ENCODE data around the gene SMIM28. TPM values are rescaled to one million over a fixed set of nuclear protein-coding genes. Genes with fewer than 3 reads are reported as not detected.

The SMIM28 gene
- total RNA-seq: not detected

DNA sequence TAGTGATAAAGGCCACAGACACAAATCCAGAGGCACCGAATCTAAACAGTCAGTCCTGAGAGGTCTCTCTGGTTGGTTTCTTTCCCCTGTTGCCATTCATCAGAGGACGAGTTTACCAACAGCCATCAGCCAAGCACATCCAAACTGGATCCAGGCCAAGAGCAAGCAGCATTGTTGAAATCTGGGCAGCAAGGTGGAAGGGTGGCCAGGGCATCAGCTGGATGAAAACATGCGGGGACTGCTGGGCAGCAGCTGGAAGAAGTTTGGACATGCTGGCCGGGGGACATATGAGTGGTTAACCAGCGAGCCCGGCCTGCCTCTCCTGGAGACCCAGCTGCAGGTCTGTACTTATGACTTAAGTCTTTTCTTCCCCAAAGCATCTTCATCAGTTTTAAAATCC, at the start of gene SMIM28:
Gene SMIM28, plus strand, starts transcription at position 62 of the 400 bp plus-strand sequence. Its CDS starts 168 bp downstream, at position 230.
- Mint-ChIP-seq H3K4me3 (no peak within 1 kb of the TSS), H3K4me1 (no peaks in the 10 kb centered on the region), H3K27me3 (no peaks in the 10 kb centered on the region), H3K9me3 (no peaks in the 10 kb centered on the region), H3K27ac (no peak within 1 kb of the TSS), H3K36me3 (no peaks in the 10 kb centered on the region)
- no peak for DNase-seq

DNA sequence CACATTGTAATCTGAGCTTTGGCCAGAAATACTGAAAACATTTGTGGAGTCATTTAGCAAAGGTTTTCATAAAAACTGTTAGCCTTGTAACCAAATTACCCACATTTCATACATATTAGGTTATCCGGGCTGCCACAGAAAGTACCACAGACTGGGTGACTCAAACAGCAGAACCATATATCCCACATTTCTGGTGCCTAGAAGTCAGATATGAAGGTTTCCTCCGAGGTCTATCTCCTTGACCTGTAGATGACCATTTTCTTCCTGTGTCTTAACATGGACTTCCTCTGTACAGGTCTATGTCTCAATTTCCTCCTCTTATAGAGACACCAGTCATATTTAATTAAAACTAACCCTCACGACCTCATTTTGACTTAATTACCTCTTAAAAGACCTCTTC, 49.5 kb upstream of the SMIM28 start:
- Mint-ChIP-seq H3K4me3 (no peak overlapping the region), H3K27me3 (no peaks in the 10 kb centered on the region), H3K27ac (no peak overlapping the region), H3K9me3 (no peaks in the 10 kb centered on the region), H3K36me3 (no peaks in the 10 kb centered on the region), H3K4me1 (no peaks in the 10 kb centered on the region)
- no peak for DNase-seq

GRCh38 chr6:138330763-138331162, 46.9 kb upstream of the SMIM28 start:
- peaks cover 6% of the 10 kb centered on the region for H3K27me3 Mint-ChIP-seq
- H3K27ac Mint-ChIP-seq: no peak overlapping the region
- no peaks in the 10 kb centered on the region for H3K9me3 Mint-ChIP-seq

DNA sequence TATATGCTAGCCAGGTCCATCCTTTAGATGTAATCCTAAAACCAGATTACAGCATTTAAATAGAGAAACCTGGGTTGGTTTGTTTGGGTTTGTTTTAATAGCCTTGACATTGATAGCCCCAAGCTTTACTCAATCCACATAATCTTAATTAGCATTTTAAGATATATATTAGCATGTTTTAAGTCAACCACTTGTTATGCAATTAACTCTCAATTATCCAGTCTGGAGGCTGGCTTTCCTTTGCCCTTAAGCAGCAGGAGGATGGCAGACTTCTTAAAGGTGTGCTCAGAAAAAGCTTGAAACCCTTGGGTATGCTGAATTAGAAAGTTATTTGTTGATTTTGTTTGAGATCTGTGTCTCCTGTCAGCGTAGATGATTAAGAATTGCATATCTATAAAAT, 46.3 kb upstream of the SMIM28 start:
- no peak for DNase-seq
- H3K27me3 Mint-ChIP-seq: peaks cover 8% of the 10 kb centered on the region
- H3K9me3 Mint-ChIP-seq: no peaks in the 10 kb centered on the region
- no peaks in the 10 kb centered on the region for H3K36me3 Mint-ChIP-seq
- no peak overlapping the region for H3K4me3 Mint-ChIP-seq
- H3K27ac Mint-ChIP-seq: no peak overlapping the region
- H3K4me1 Mint-ChIP-seq: no peaks in the 10 kb centered on the region

More at GRCh38 chr6:138330763-138331162, 46.9 kb upstream of the SMIM28 start:
- DNase-seq: no peak
- Mint-ChIP-seq H3K4me1 (no peaks in the 10 kb centered on the region), H3K4me3 (no peak overlapping the region), H3K36me3 (no peaks in the 10 kb centered on the region)

- no peaks in the 10 kb centered on the region for H3K36me3 Mint-ChIP-seq
- DNase-seq: no peak
- H3K9me3 Mint-ChIP-seq: no peaks in the 10 kb centered on the region
- no peak overlapping the region for H3K27ac Mint-ChIP-seq
- H3K27me3 Mint-ChIP-seq: peaks cover 8% of the 10 kb centered on the region
- no peaks in the 10 kb centered on the region for H3K4me1 Mint-ChIP-seq
- no peak overlapping the region for H3K4me3 Mint-ChIP-seq
Measured at GRCh38 chr6:138331984-138332383, 45.7 kb upstream of the SMIM28 start.

DNA sequence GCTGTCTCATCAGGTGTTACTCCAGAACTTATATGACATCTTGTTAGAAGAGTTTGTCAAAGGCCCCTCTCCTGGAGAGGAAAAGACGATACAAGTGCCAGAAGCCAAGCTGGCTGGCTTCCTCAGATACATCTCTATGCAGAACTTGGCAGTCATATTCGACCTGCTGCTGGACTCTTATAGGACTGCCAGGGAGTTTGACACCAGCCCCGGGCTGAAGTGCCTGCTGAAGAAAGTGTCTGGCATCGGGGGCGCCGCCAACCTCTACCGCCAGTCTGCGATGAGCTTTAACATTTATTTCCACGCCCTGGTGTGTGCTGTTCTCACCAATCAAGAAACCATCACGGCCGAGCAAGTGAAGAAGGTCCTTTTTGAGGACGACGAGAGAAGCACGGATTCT, 43.7 kb upstream of the SMIM28 start:
- Mint-ChIP-seq H3K27me3 (peaks cover 12% of the 10 kb centered on the region), H3K27ac (no peak overlapping the region), H3K9me3 (no peaks in the 10 kb centered on the region), H3K4me1 (no peaks in the 10 kb centered on the region), H3K4me3 (no peak overlapping the region), H3K36me3 (no peaks in the 10 kb centered on the region)
- no peak for DNase-seq

- Mint-ChIP-seq H3K36me3 (no peaks in the 10 kb centered on the region), H3K4me3 (no peak overlapping the region)
Measured at GRCh38 chr6:138334963-138335362, 42.7 kb upstream of the SMIM28 start.

DNA sequence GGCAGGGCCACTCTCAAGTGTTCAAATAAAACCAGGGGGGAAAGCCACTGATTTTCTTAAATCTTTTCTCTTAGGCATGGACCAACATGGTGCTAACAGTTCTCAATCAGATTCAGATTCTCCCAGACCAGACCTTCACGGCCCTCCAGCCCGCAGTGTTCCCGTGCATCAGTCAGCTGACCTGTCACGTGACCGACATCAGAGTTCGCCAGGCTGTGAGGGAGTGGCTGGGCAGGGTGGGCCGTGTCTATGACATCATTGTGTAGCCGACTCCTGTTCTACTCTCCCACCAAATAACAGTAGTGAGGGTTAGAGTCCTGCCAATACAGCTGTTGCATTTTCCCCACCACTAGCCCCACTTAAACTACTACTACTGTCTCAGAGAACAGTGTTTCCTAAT, 41.5 kb upstream of the SMIM28 start:
- H3K27me3 Mint-ChIP-seq: peaks cover 17% of the 10 kb centered on the region
- no peaks in the 10 kb centered on the region for H3K9me3 Mint-ChIP-seq
- DNase-seq: no peak
- no peaks in the 10 kb centered on the region for H3K4me1 Mint-ChIP-seq
- H3K27ac Mint-ChIP-seq: no peak overlapping the region
- no peak overlapping the region for H3K4me3 Mint-ChIP-seq
- no peaks in the 10 kb centered on the region for H3K36me3 Mint-ChIP-seq

More at GRCh38 chr6:138334963-138335362, 42.7 kb upstream of the SMIM28 start:
- Mint-ChIP-seq H3K4me1 (no peaks in the 10 kb centered on the region), H3K9me3 (no peaks in the 10 kb centered on the region), H3K27me3 (peaks cover 12% of the 10 kb centered on the region), H3K27ac (no peak overlapping the region)
- no peak for DNase-seq

- Mint-ChIP-seq H3K9me3 (no peaks in the 10 kb centered on the region), H3K36me3 (no peaks in the 10 kb centered on the region), H3K27me3 (peaks cover 17% of the 10 kb centered on the region), H3K27ac (no peak overlapping the region), H3K4me3 (no peak overlapping the region), H3K4me1 (no peaks in the 10 kb centered on the region)
- no peak for DNase-seq
Measured at GRCh38 chr6:138337076-138337475, 40.6 kb upstream of the SMIM28 start.

GRCh38 chr6:138339024-138339423, 38.7 kb upstream of the SMIM28 start:
- Mint-ChIP-seq H3K4me3 (no peak overlapping the region), H3K9me3 (no peaks in the 10 kb centered on the region), H3K27me3 (peaks cover 17% of the 10 kb centered on the region)

GRCh38 chr6:138341176-138341575, 36.5 kb upstream of the SMIM28 start:
- Mint-ChIP-seq H3K27me3 (peaks cover 9% of the 10 kb centered on the region), H3K36me3 (no peaks in the 10 kb centered on the region), H3K9me3 (no peaks in the 10 kb centered on the region), H3K4me3 (no peak overlapping the region), H3K4me1 (no peaks in the 10 kb centered on the region), H3K27ac (no peak overlapping the region)
- DNase-seq: no peak

More at GRCh38 chr6:138339024-138339423, 38.7 kb upstream of the SMIM28 start:
- Mint-ChIP-seq H3K36me3 (no peaks in the 10 kb centered on the region), H3K4me1 (no peaks in the 10 kb centered on the region), H3K27ac (no peak overlapping the region)
- DNase-seq: no peak

GRCh38 chr6:138343112-138343511, 34.6 kb upstream of the SMIM28 start:
- H3K36me3 Mint-ChIP-seq: no peaks in the 10 kb centered on the region
- H3K27me3 Mint-ChIP-seq: peaks cover 4% of the 10 kb centered on the region
- H3K4me3 Mint-ChIP-seq: no peak overlapping the region
- H3K9me3 Mint-ChIP-seq: no peaks in the 10 kb centered on the region
- DNase-seq: no peak
- no peak overlapping the region for H3K27ac Mint-ChIP-seq
- H3K4me1 Mint-ChIP-seq: peaks cover 2% of the 10 kb centered on the region

DNA sequence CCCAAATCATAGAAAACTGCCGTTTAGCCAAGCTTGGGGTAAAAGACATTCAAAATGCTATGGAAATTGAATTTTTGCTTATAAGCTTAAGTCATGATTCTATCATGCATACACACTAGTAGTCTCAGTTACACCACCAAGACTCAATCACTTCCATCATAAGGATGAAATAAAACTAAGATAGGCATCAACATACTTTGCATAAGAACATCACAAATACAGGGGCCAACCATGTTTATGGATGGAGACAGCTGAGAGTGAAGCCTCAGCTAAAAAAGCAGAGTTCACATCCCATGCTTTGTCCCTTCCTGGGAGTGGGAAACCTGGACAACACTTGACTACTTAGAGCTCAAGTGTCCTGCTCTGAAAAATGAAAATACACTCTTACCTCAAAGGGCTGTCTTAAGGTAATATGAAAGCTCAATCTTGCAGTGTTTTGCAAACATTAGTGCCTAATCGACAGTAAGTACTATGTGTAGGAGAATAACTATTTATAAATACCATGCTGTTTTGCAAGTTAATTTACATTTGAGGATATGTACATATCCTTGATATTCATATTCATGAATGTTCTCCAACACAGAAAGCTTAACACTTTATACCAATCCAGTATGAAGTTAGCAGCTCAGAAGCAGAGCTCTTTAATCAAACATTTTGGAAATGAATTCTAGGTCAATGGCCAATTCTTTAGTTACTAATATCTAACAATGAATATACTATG, 32.0 kb upstream of the SMIM28 start:
- H3K9me3 Mint-ChIP-seq: no peaks in the 10 kb centered on the region
- no peak overlapping the region for H3K27ac Mint-ChIP-seq
- peaks cover 2% of the 10 kb centered on the region for H3K4me1 Mint-ChIP-seq
- peaks cover 8% of the 10 kb centered on the region for H3K27me3 Mint-ChIP-seq
- H3K4me3 Mint-ChIP-seq: no peak overlapping the region
- no peaks in the 10 kb centered on the region for H3K36me3 Mint-ChIP-seq
- no peak for DNase-seq

DNA sequence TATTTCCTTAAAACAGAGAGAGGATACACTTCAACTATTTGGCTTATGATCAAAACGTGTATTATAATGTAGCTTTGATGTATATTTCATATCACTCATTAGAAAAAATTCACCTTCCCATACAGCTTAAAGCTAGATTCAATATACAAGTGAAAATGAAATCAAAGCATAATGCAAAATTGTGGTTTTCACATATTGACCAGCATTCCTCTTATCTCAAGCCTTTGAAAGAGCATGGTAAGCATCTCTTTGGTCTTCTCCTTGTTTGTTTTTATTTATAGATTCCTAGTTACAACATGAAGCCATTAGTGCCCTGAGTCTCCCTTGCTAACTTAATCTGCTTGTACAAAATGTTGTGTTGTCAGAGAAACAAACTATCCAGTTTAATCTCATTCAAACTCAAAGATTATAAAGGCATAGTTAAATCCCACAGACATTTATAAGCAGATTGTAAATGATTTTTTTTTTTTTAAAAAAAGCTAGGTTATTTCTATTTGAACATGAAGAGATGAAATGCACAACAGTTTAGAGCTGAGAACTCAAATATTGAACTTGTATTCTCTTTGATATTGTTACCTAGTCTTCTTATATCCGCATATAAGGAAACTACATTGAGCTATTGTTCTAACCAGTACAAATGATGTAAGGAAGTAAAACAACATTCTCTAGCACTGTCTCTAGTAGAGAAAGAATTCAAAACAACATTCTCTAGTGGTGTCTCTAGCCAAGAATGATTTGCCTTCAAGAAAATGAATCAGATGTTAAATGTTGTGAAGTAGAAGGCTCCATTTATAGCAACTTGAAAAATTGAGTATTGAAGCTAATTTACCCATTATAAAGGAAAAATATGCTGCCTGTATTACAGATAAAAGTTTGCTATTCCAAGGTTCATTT, 31.2 kb upstream of the SMIM28 start:
- no peak overlapping the region for H3K27ac Mint-ChIP-seq
- H3K27me3 Mint-ChIP-seq: peaks cover 8% of the 10 kb centered on the region
- H3K9me3 Mint-ChIP-seq: no peaks in the 10 kb centered on the region
- H3K4me3 Mint-ChIP-seq: no peak overlapping the region
- H3K36me3 Mint-ChIP-seq: no peaks in the 10 kb centered on the region
- DNase-seq: no peak
- peaks cover 2% of the 10 kb centered on the region for H3K4me1 Mint-ChIP-seq

GRCh38 chr6:138347864-138348263, 29.8 kb upstream of the SMIM28 start:
- no peak overlapping the region for H3K27ac Mint-ChIP-seq
- no peak for DNase-seq
- H3K36me3 Mint-ChIP-seq: no peaks in the 10 kb centered on the region
- H3K4me1 Mint-ChIP-seq: peaks cover 2% of the 10 kb centered on the region
- H3K9me3 Mint-ChIP-seq: no peaks in the 10 kb centered on the region
- H3K27me3 Mint-ChIP-seq: peaks cover 8% of the 10 kb centered on the region
- H3K4me3 Mint-ChIP-seq: no peak overlapping the region
